GM12878 (cell line): Measurements from ENCODE around the gene RARA. TPM values are rescaled to one million over a fixed set of nuclear protein-coding genes. Genes with fewer than 3 reads are reported as not detected.

Source experiments
- ATAC-seq: fragments of 200-7000 bp; cut with Tn5 transposase; 3 replicates; pipeline ENCODE4 v1.9.1; 2020; ENCODE audit warnings: mild to moderate bottlenecking, moderate library complexity
- BruUV-seq: library from RNA; stranded (reverse); fragments of 400-500 nt; replicated peaks from 2 replicates; lab custom pipeline; 2021; lab: Mats Ljungman, UMichigan
- CTCF ChIA-PET: fragments of 300-600 bp; sonication (Branson Sonifier 250); formaldehyde crosslinking; extraction: SDS; loops from one replicate; lab custom pipeline; 2021; ENCODE audit warnings: inconsistent platforms; lab: Yijun Ruan, JAX
- POLR2A ChIA-PET: fragments of 350-600 bp; formaldehyde crosslinking; extraction: SDS; loops from one replicate; lab custom pipeline; 2021; ENCODE audit warnings: inconsistent platforms; lab: Charles Lee
- RAD21 ChIA-PET: fragments of 300-600 bp; sonication (Branson Sonifier 250); formaldehyde crosslinking; loops from one replicate; lab custom pipeline; 2023; ENCODE audit warnings: antibody characterized with exemption; ENCODE audit not compliant: unreplicated experiment; lab: Charles Lee
- SMC1A ChIA-PET: fragments of 300-600 bp; sonication (Branson Sonifier 250); formaldehyde crosslinking; loops from one replicate; lab custom pipeline; 2023; ENCODE audit not compliant: unreplicated experiment, uncharacterized antibody; lab: Charles Lee
- DNase-seq: peaks from one replicate; pipeline ENCODE4 v3.0.0-alpha.2; 2011; ENCODE audit warnings: low read depth, low spot score
- FAIRE-seq: peaks from 3 replicates; lab custom pipeline; 2011; peaks lifted over from hg19 to GRCh38; lab: Jason Lieb, UNC
- H2AFZ ChIP-seq: 2 replicates; pipeline ENCODE4 v1.6.0; 2011; ENCODE audit warnings: low read depth, low read length, control low read depth; ENCODE audit not compliant: control insufficient read depth
- H3K27ac ChIP-seq: 2 replicates; pipeline ENCODE4 v1.5.1; 2011; ENCODE audit warnings: control low read depth; ENCODE audit not compliant: control insufficient read depth, insufficient read depth
- H3K27me3 ChIP-seq, 2 experiments: replicated peaks in 1 of 2; 2 replicates each; pipeline versions ENCODE4 v1.6.0 to v1.6.1; 2011; ENCODE audit warnings: low read length in 1 of 2; ENCODE audit not compliant: control insufficient read depth in 2 of 2, insufficient read depth in 2 of 2
- H3K36me3 ChIP-seq, 2 experiments: 2 replicates each; pipeline ENCODE4 v1.5.1; 2011; ENCODE audit warnings: low read length in 1 of 2; ENCODE audit not compliant: control insufficient read depth in 2 of 2, insufficient read depth in 2 of 2
- H3K4me1 ChIP-seq: 2 replicates; pipeline ENCODE4 v1.6.1; 2011; ENCODE audit warnings: mild to moderate bottlenecking, low read length, moderate library complexity, mixed read lengths; ENCODE audit not compliant: control insufficient read depth, insufficient read depth
- H3K4me2 ChIP-seq: 2 replicates; pipeline ENCODE4 v1.6.0; 2011; ENCODE audit warnings: control low read depth; ENCODE audit not compliant: control insufficient read depth, insufficient read depth
- H3K4me3 ChIP-seq: fragments of 200-600 bp; sonication (generic); 2 replicates; pipeline ENCODE4 v1.5.1; 2016
- H3K79me2 ChIP-seq: 2 replicates; pipeline ENCODE4 v1.6.0; 2011; ENCODE audit warnings: low read length; ENCODE audit not compliant: control insufficient read depth, insufficient read depth
- H3K9ac ChIP-seq: 2 replicates; pipeline ENCODE4 v1.8.0; 2011; ENCODE audit warnings: low read length, control low read depth, mixed read lengths; ENCODE audit not compliant: control insufficient read depth, insufficient read depth
- H3K9me3 ChIP-seq: replicated peaks from 3 replicates; pipeline ENCODE4 v1.5.1; 2011; ENCODE audit warnings: mild to moderate bottlenecking, low read length; ENCODE audit not compliant: control insufficient read depth, insufficient read depth
- H4K20me1 ChIP-seq: 2 replicates; pipeline ENCODE4 v1.6.0; 2011; ENCODE audit not compliant: control insufficient read depth, insufficient read depth
- GATAD2B ChIP-seq: fragments of 450-650 bp; conservative IDR thresholded peaks from 2 replicates; pipeline ENCODE4 v1.6.1; 2017; ENCODE audit warnings: low read depth, mild to moderate bottlenecking, moderate library complexity
- JUNB ChIP-seq: IDR thresholded peaks from 2 replicates; pipeline ENCODE4 v1.6.1; 2016; ENCODE audit warnings: antibody characterized with exemption, mild to moderate bottlenecking
- MYC ChIP-seq: IDR thresholded peaks from 2 replicates; pipeline ENCODE4 v1.6.1; 2011; ENCODE audit warnings: mild to moderate bottlenecking, low read length, moderate library complexity, inconsistent platforms; ENCODE audit not compliant: insufficient read depth, insufficient replicate concordance, insufficient read length, severe bottlenecking
- PAX5 ChIP-seq: IDR thresholded peaks from 2 replicates; pipeline ENCODE4 v1.6.1; 2011; ENCODE audit warnings: low read depth, low read length, borderline replicate concordance
- RAD21 ChIP-seq: IDR thresholded peaks from 2 replicates; pipeline ENCODE4 v1.6.1; 2011; ENCODE audit warnings: mild to moderate bottlenecking, low read depth, low read length, moderate library complexity; ENCODE audit not compliant: insufficient read depth
- ZNF217 ChIP-seq: fragments of 450-650 bp; IDR thresholded peaks from 2 replicates; pipeline ENCODE4 v1.6.1; 2017; ENCODE audit warnings: antibody characterized with exemption, mild to moderate bottlenecking
- WGBS: methylation state at CpG from one replicate; pipeline ENCODE4 v1.1.6; 2016; ENCODE audit warnings: low lambda C conversion rate; ENCODE audit not compliant: insufficient replicate concordance, insufficient coverage; ENCODE audit errors: missing lambda C conversion rate; 5-methylcytosine and 5-hydroxymethylcytosine counted together
- in situ Hi-C: fragments of 300-500 bp; cut with MboI; formaldehyde crosslinking; loops from 9 replicates; pipeline ENCODE4 v1.14.3; 2018; ENCODE audit warnings: mixed read lengths
- intact Hi-C: fragments of 100-400 bp; cut with micrococcal nuclease; formaldehyde crosslinking; loops from one replicate; pipeline ENCODE4 v1.14.2; 2022; ENCODE audit not compliant: unreplicated experiment
- polyA plus RNA-seq, 11 experiments: library from polyadenylated mRNA; depleted of rRNA in 4 of 11; unstranded in 6 of 11; stranded (reverse) in 5 of 11; fragments of >200 nt; fragmentation: Nextera tagmentation in 4 of 11; fragmentation: Illumina TruSeq in 1 of 11; extraction: Ambion mirVana in 4 of 11; extraction: Trizol in 1 of 11; gene quantifications; 1 replicate in 1 of 11; 2 replicates in 10 of 11; pipeline versions ENCODE4 v1.2.1 to v1.2.3, GENCODE V29; 2011 to 2016; ENCODE audit warnings: inconsistent platforms in 2 of 11, missing spikeins in 2 of 11, low read depth in 1 of 11
- small RNA-seq: library from RNA; depleted of rRNA; stranded (forward); fragments of <200 nt; gene quantifications from one replicate; pipeline ENCODE3, GENCODE V24; 2014
- total RNA-seq, 4 experiments: library from RNA; depleted of rRNA in 3 of 4; stranded (reverse); fragments of >200 nt in 3 of 4; fragmentation: Illumina TruSeq in 1 of 4; extraction: Trizol in 1 of 4; gene quantifications; 2 replicates each; pipeline versions ENCODE4 v1.2.1 to v1.2.3, GENCODE V29; 2013 to 2021
- TF ChIP-seq, protein P1 (sequence below): fragments of 450-650 bp; IDR thresholded peaks from 2 replicates; pipeline ENCODE4 v1.6.1; 2017; ENCODE audit warnings: mild to moderate bottlenecking

Gene RARA
- total and polyA plus RNA-seq, 10 of the 15 experiments (the other 5 are each of a cell fraction or from before 2014, with no cell fraction given): 0.13 to 33.6 (median 13.6) TPM

DNA sequence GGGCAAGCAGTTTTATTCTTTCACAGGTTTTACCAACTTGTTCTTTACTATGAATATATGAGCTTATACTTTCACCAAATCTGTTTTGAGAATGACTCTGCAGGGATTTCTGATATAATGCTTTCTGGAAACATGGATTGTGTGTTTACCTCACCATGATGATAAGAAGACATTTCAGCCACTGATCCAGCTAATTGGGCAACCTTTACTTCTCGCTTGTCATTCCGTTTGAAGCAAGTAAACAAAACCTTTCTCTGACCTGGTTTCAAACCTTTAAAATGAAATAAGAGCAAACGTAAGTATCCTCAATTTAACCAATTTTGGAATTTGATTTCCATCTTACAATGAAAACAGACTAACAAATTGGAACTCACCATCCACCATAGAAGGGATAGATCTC, 95.0 kb downstream of the RARA start:
- Histone ChIP-seq H3K4me1 (no peaks in the 10 kb centered on the region), H3K9ac (no peak overlapping the region), H3K36me3 (peaks cover 4 to 32% of the 10 kb centered on the region in 2 experiments), H3K4me3 (no peak overlapping the region), H2AFZ (no peak overlapping the region), H3K9me3 (no peaks in the 10 kb centered on the region), H3K27ac (no peak overlapping the region), H3K27me3 (no peaks in the 10 kb centered on the region), H4K20me1 (no peaks in the 10 kb centered on the region), H3K4me2 (no peak overlapping the region), H3K79me2 (no peaks in the 10 kb centered on the region)
- no peak for TF ChIP-seq PAX5
- no peak for TF ChIP-seq JUNB
- TF ChIP-seq RAD21: no peak
- no peak for TF ChIP-seq GATAD2B
- no peak for TF ChIP-seq ZNF217
- TF ChIP-seq, protein P1, sequence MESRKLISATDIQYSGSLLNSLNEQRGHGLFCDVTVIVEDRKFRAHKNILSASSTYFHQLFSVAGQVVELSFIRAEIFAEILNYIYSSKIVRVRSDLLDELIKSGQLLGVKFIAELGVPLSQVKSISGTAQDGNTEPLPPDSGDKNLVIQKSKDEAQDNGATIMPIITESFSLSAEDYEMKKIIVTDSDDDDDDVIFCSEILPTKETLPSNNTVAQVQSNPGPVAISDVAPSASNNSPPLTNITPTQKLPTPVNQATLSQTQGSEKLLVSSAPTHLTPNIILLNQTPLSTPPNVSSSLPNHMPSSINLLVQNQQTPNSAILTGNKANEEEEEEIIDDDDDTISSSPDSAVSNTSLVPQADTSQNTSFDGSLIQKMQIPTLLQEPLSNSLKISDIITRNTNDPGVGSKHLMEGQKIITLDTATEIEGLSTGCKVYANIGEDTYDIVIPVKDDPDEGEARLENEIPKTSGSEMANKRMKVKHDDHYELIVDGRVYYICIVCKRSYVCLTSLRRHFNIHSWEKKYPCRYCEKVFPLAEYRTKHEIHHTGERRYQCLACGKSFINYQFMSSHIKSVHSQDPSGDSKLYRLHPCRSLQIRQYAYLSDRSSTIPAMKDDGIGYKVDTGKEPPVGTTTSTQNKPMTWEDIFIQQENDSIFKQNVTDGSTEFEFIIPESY: no peak
- TF ChIP-seq MYC: no peak
- SMC1A ChIA-PET: interaction anchor here (1.0 to 6.6 kb wide), 4 partner anchors 15 to 129 kb away, joined by 3 to 59 read pairs (median 4); no protein-coding TSS in a partner anchor
- POLR2A ChIA-PET: no interaction called here
- ATAC-seq (no peak), FAIRE-seq (no peak), DNase-seq (no peak)
- CTCF ChIA-PET: interaction anchor here (0.9 to 6.4 kb wide), 5 partner anchors 11 to 129 kb away, joined by 3 to 72 read pairs (median 5); partner anchors contain the start of gene TOP2A
- in situ Hi-C loops: no loop called here
- no TSS peak for BruUV-seq
- intact Hi-C loops: no loop called here
- WGBS: 100% methylated on average over 3 of the region's 3 CpGs
- RAD21 ChIA-PET: interaction anchor here (0.6 kb wide), 1 partner anchor 22 kb away, joined by 3 read pairs; no protein-coding TSS in a partner anchor

Small RNA genes lying within 50 kb of the gene (small RNA-seq; reads per million reads assigned to genes)
- gene RF00019 (not detected), gene RNA5SP441 (not detected)

Other genes with a start within 250 kb of the RARA start
Only the 7 nearest of the 11 such genes appear.
- gene CASC3, start 168.6 kb upstream of the RARA start, total RNA-seq (2014; rRNA removed): 31.8 and 37.6 TPM in 2 replicates
- 31.9 and 33.7 TPM in 2 replicates for gene CASC3, start 168.6 kb upstream of the RARA start, total RNA-seq (2014; rRNA removed; fragmentation: Illumina TruSeq; extraction: Trizol)
- 42.9 and 49.0 TPM in 2 replicates for gene CASC3, start 168.6 kb upstream of the RARA start, total RNA-seq (2021)
- gene CASC3, start 168.6 kb upstream of the RARA start, polyA plus RNA-seq (2011; rRNA removed): 40.3 and 60.0 TPM in 2 replicates
- gene CASC3, start 168.6 kb upstream of the RARA start, polyA plus RNA-seq (2014; fragmentation: Illumina TruSeq; extraction: Trizol): 52.4 and 59.7 TPM in 2 replicates
- 10 to 100 TPM; 12.7 to 16.4 TPM for gene CASC3, start 168.6 kb upstream of the RARA start, polyA plus RNA-seq (2014; fragmentation: Nextera tagmentation; extraction: Ambion mirVana)
- gene CASC3, start 168.6 kb upstream of the RARA start, polyA plus RNA-seq (2014; rRNA removed): 30.2 and 34.3 TPM in 2 replicates
- 10 to 100 TPM; 52.6 to 53.4 TPM for gene CASC3, start 168.6 kb upstream of the RARA start, polyA plus RNA-seq (2016; fragmentation: Nextera tagmentation; extraction: Ambion mirVana)
- gene RAPGEFL1, start 131.7 kb upstream of the RARA start, total RNA-seq (2014; rRNA removed): 0.98 and 1.6 TPM in 2 replicates
- gene RAPGEFL1, start 131.7 kb upstream of the RARA start, total RNA-seq (2014; rRNA removed; fragmentation: Illumina TruSeq; extraction: Trizol): 0.83 and 1.2 TPM in 2 replicates
- 2.8 and 3.2 TPM in 2 replicates for gene RAPGEFL1, start 131.7 kb upstream of the RARA start, total RNA-seq (2021)
- 0.82 and 1.7 TPM in 2 replicates for gene RAPGEFL1, start 131.7 kb upstream of the RARA start, polyA plus RNA-seq (2011; rRNA removed)
- 1.2 and 2.2 TPM in 2 replicates for gene RAPGEFL1, start 131.7 kb upstream of the RARA start, polyA plus RNA-seq (2014; fragmentation: Illumina TruSeq; extraction: Trizol)
- under 1 TPM; 0.13 to 0.38 TPM for gene RAPGEFL1, start 131.7 kb upstream of the RARA start, polyA plus RNA-seq (2014; fragmentation: Nextera tagmentation; extraction: Ambion mirVana)
- gene RAPGEFL1, start 131.7 kb upstream of the RARA start, polyA plus RNA-seq (2014; rRNA removed): 2.9 and 3.6 TPM in 2 replicates
- gene RAPGEFL1, start 131.7 kb upstream of the RARA start, polyA plus RNA-seq (2016; fragmentation: Nextera tagmentation; extraction: Ambion mirVana): 1 to 10 TPM in 1 of 2 experiments, under 1 TPM in 1; 0.95 to 1.3 TPM
- gene WIPF2, start 89.9 kb upstream of the RARA start, total RNA-seq (2014; rRNA removed): 4.2 and 4.8 TPM in 2 replicates
- gene WIPF2, start 89.9 kb upstream of the RARA start, total RNA-seq (2014; rRNA removed; fragmentation: Illumina TruSeq; extraction: Trizol): 4.3 and 5.5 TPM in 2 replicates
- gene WIPF2, start 89.9 kb upstream of the RARA start, total RNA-seq (2021): 16.6 and 20.8 TPM in 2 replicates
- gene WIPF2, start 89.9 kb upstream of the RARA start, polyA plus RNA-seq (2011; rRNA removed): 4.4 and 7.9 TPM in 2 replicates
- gene WIPF2, start 89.9 kb upstream of the RARA start, polyA plus RNA-seq (2014; fragmentation: Illumina TruSeq; extraction: Trizol): 10.8 and 11.1 TPM in 2 replicates
- gene WIPF2, start 89.9 kb upstream of the RARA start, polyA plus RNA-seq (2014; fragmentation: Nextera tagmentation; extraction: Ambion mirVana): 1 to 10 TPM; 4.2 to 5.5 TPM
- gene WIPF2, start 89.9 kb upstream of the RARA start, polyA plus RNA-seq (2014; rRNA removed): 6.3 and 7.1 TPM in 2 replicates
- gene WIPF2, start 89.9 kb upstream of the RARA start, polyA plus RNA-seq (2016; fragmentation: Nextera tagmentation; extraction: Ambion mirVana): 10 to 100 TPM in 1 of 2 experiments, 1 to 10 TPM in 1; 9.8 to 12.7 TPM
- 39.0 and 43.8 TPM in 2 replicates for gene CDC6, start 21.3 kb upstream of the RARA start, total RNA-seq (2014; rRNA removed)
- gene CDC6, start 21.3 kb upstream of the RARA start, total RNA-seq (2014; rRNA removed; fragmentation: Illumina TruSeq; extraction: Trizol): 46.8 and 53.0 TPM in 2 replicates
- gene CDC6, start 21.3 kb upstream of the RARA start, total RNA-seq (2021): 47.7 and 52.0 TPM in 2 replicates
- gene CDC6, start 21.3 kb upstream of the RARA start, polyA plus RNA-seq (2011; rRNA removed): 43.1 and 48.5 TPM in 2 replicates
- 54.4 and 59.6 TPM in 2 replicates for gene CDC6, start 21.3 kb upstream of the RARA start, polyA plus RNA-seq (2014; fragmentation: Illumina TruSeq; extraction: Trizol)
- gene CDC6, start 21.3 kb upstream of the RARA start, polyA plus RNA-seq (2014; fragmentation: Nextera tagmentation; extraction: Ambion mirVana): 10 to 100 TPM; 13.3 to 18.6 TPM
- 25.9 and 26.3 TPM in 2 replicates for gene CDC6, start 21.3 kb upstream of the RARA start, polyA plus RNA-seq (2014; rRNA removed)
- gene CDC6, start 21.3 kb upstream of the RARA start, polyA plus RNA-seq (2016; fragmentation: Nextera tagmentation; extraction: Ambion mirVana): 10 to 100 TPM; 59.3 to 60.9 TPM
- gene GJD3, start 55.6 kb downstream of the RARA start, total RNA-seq (2014; rRNA removed): not detected in 2 replicates
- gene GJD3, start 55.6 kb downstream of the RARA start, total RNA-seq (2014; rRNA removed; fragmentation: Illumina TruSeq; extraction: Trizol): not detected in 2 replicates
- not detected in 2 replicates for gene GJD3, start 55.6 kb downstream of the RARA start, total RNA-seq (2021)
- gene GJD3, start 55.6 kb downstream of the RARA start, polyA plus RNA-seq (2011; rRNA removed): not detected in 2 replicates
- gene GJD3, start 55.6 kb downstream of the RARA start, polyA plus RNA-seq (2014; fragmentation: Illumina TruSeq; extraction: Trizol): not detected in 2 replicates
- gene GJD3, start 55.6 kb downstream of the RARA start, polyA plus RNA-seq (2014; fragmentation: Nextera tagmentation; extraction: Ambion mirVana): not detected
- not detected in 2 replicates for gene GJD3, start 55.6 kb downstream of the RARA start, polyA plus RNA-seq (2014; rRNA removed)
- gene GJD3, start 55.6 kb downstream of the RARA start, polyA plus RNA-seq (2016; fragmentation: Nextera tagmentation; extraction: Ambion mirVana): 1 to 10 TPM in 1 of 2 experiments, not detected in 1; 1.6 TPM
- 155 and 182 TPM in 2 replicates for gene TOP2A, start 108.7 kb downstream of the RARA start, total RNA-seq (2014; rRNA removed)
- gene TOP2A, start 108.7 kb downstream of the RARA start, total RNA-seq (2014; rRNA removed; fragmentation: Illumina TruSeq; extraction: Trizol): 240 and 243 TPM in 2 replicates
- 214 and 230 TPM in 2 replicates for gene TOP2A, start 108.7 kb downstream of the RARA start, total RNA-seq (2021)
- gene TOP2A, start 108.7 kb downstream of the RARA start, polyA plus RNA-seq (2011; rRNA removed): 275 and 463 TPM in 2 replicates
- gene TOP2A, start 108.7 kb downstream of the RARA start, polyA plus RNA-seq (2014; fragmentation: Illumina TruSeq; extraction: Trizol): 199 and 258 TPM in 2 replicates
- gene TOP2A, start 108.7 kb downstream of the RARA start, polyA plus RNA-seq (2014; fragmentation: Nextera tagmentation; extraction: Ambion mirVana): 100 to 1,000 TPM; 149 to 236 TPM
- 90.5 and 117 TPM in 2 replicates for gene TOP2A, start 108.7 kb downstream of the RARA start, polyA plus RNA-seq (2014; rRNA removed)
- gene TOP2A, start 108.7 kb downstream of the RARA start, polyA plus RNA-seq (2016; fragmentation: Nextera tagmentation; extraction: Ambion mirVana): 100 to 1,000 TPM; 234 to 239 TPM
- gene IGFBP4, start 134.3 kb downstream of the RARA start, total RNA-seq (2014; rRNA removed): 3.6 and 4.3 TPM in 2 replicates
- 4.2 and 4.7 TPM in 2 replicates for gene IGFBP4, start 134.3 kb downstream of the RARA start, total RNA-seq (2014; rRNA removed; fragmentation: Illumina TruSeq; extraction: Trizol)
- gene IGFBP4, start 134.3 kb downstream of the RARA start, total RNA-seq (2021): 22.3 and 23.3 TPM in 2 replicates
- 10.3 and 14.5 TPM in 2 replicates for gene IGFBP4, start 134.3 kb downstream of the RARA start, polyA plus RNA-seq (2011; rRNA removed)
- 8.3 and 8.7 TPM in 2 replicates for gene IGFBP4, start 134.3 kb downstream of the RARA start, polyA plus RNA-seq (2014; fragmentation: Illumina TruSeq; extraction: Trizol)
- 1 to 10 TPM; 2.4 to 5.0 TPM for gene IGFBP4, start 134.3 kb downstream of the RARA start, polyA plus RNA-seq (2014; fragmentation: Nextera tagmentation; extraction: Ambion mirVana)
- gene IGFBP4, start 134.3 kb downstream of the RARA start, polyA plus RNA-seq (2014; rRNA removed): 10.2 and 11.5 TPM in 2 replicates
- gene IGFBP4, start 134.3 kb downstream of the RARA start, polyA plus RNA-seq (2016; fragmentation: Nextera tagmentation; extraction: Ambion mirVana): 10 to 100 TPM in 1 of 2 experiments, 1 to 10 TPM in 1; 3.0 to 19.6 TPM